Panc1 (cell line): Measurements from ENCODE around the gene SLC7A9. TPM values are rescaled to one million over a fixed set of nuclear protein-coding genes. Genes with fewer than 3 reads are reported as not detected.

Source experiments
- ATAC-seq: fragments of 200-7000 bp; cut with Tn5 transposase; 2 replicates; pipeline ENCODE4 v1.9.1; 2020; ENCODE audit warnings: mild to moderate bottlenecking, moderate library complexity
- BruUV-seq: library from RNA; stranded (reverse); fragments of 400-500 nt; replicated peaks from 2 replicates; lab custom pipeline; 2021; lab: Mats Ljungman, UMichigan
- CTCF ChIA-PET: fragments of 300-600 bp; sonication (Branson Sonifier 250); formaldehyde crosslinking; loops from one replicate; lab custom pipeline; 2022; ENCODE audit warnings: antibody characterized with exemption; lab: Charles Lee
- POLR2A ChIA-PET: fragments of 300-600 bp; sonication (Branson Sonifier 250); formaldehyde crosslinking; loops from one replicate; lab custom pipeline; 2022; ENCODE audit warnings: antibody characterized with exemption; lab: Charles Lee
- DNase-seq: peaks from one replicate; pipeline ENCODE4 v3.0.0-alpha.2; 2010; ENCODE audit warnings: low read depth, low spot score
- H3K27ac ChIP-seq: 2 replicates; pipeline ENCODE4 v1.5.1; 2011; ENCODE audit warnings: mild to moderate bottlenecking, low read length, inconsistent platforms
- H3K27me3 ChIP-seq: fragments of 200-500 bp; sonication (Bioruptor generic); 2 replicates; pipeline ENCODE4 v1.6.0; 2014; ENCODE audit warnings: low read length, inconsistent platforms; ENCODE audit not compliant: control insufficient read depth, insufficient read depth
- H3K36me3 ChIP-seq: fragments of 200-500 bp; sonication (Bioruptor generic); 2 replicates; pipeline ENCODE4 v1.5.1; 2014; ENCODE audit warnings: inconsistent platforms, mild to moderate bottlenecking, low read length, moderate library complexity; ENCODE audit not compliant: control insufficient read depth, insufficient read depth
- H3K4me1 ChIP-seq: 2 replicates; pipeline ENCODE4 v1.5.1; 2011; ENCODE audit warnings: inconsistent platforms, mild to moderate bottlenecking, low read length, moderate library complexity; ENCODE audit not compliant: control insufficient read depth, insufficient read depth
- H3K4me3 ChIP-seq, 2 experiments: 2 replicates each; pipeline ENCODE4 v1.5.1; 2011 to 2012; ENCODE audit warnings: low read depth in 2 of 2, low read length in 2 of 2, mild to moderate bottlenecking in 2 of 2, inconsistent platforms in 1 of 2, moderate library complexity in 1 of 2
- H3K9me3 ChIP-seq: fragments of 200-500 bp; sonication (Bioruptor generic); 2 replicates; pipeline ENCODE4 v1.5.1; 2014; ENCODE audit warnings: low read depth, mild to moderate bottlenecking, inconsistent platforms, low read length, moderate library complexity; ENCODE audit not compliant: control insufficient read depth, insufficient read depth
- POLR2AphosphoS5 ChIP-seq: IDR thresholded peaks from 2 replicates; pipeline ENCODE4 v1.6.1; 2012; ENCODE audit warnings: mild to moderate bottlenecking, low read depth, low read length, moderate library complexity
- SIN3A ChIP-seq: IDR thresholded peaks from 2 replicates; pipeline ENCODE4 v1.6.1; 2012; ENCODE audit warnings: low read depth, mild to moderate bottlenecking, low read length, moderate library complexity, borderline replicate concordance; ENCODE audit not compliant: insufficient read depth
- TCF7L2 ChIP-seq: IDR thresholded peaks from 2 replicates; pipeline ENCODE4 v1.6.1; 2011; ENCODE audit warnings: mild to moderate bottlenecking, low read depth, low read length, inconsistent platforms
- in situ Hi-C: cut with HindIII; loops from 2 replicates; pipeline ENCODE4 v1.10.0; 2016; ENCODE audit warnings: low sequenced_read_pairs, low pct_unique_long_range_greater_than_20kb
- intact Hi-C: fragments of 100-400 bp; cut with micrococcal nuclease; formaldehyde crosslinking; loops from one replicate; pipeline ENCODE4 v1.10.0; 2022; ENCODE audit not compliant: unreplicated experiment
- total RNA-seq: library from RNA; stranded (reverse); gene quantifications from one replicate; pipeline ENCODE4 v1.2.1, GENCODE V29; 2021; ENCODE audit not compliant: unreplicated experiment
- TF ChIP-seq, protein P1 (sequence below): fragments of 450-650 bp; IDR thresholded peaks from 2 replicates; pipeline ENCODE4 v1.5.1; 2017; ENCODE audit warnings: mild to moderate bottlenecking
- TF ChIP-seq, protein P2 (sequence below), 2 experiments: IDR thresholded peaks; 2 replicates each; pipeline ENCODE4 v1.6.1; 2011 to 2012; ENCODE audit warnings: low read depth in 2 of 2, control low read depth in 1 of 2, low read length in 1 of 2, mild to moderate bottlenecking in 1 of 2, moderate library complexity in 1 of 2; ENCODE audit not compliant: insufficient read depth in 1 of 2

The SLC7A9 gene
- total RNA-seq, 1 experiment from 2014 or later, result 0.28 TPM

DNA sequence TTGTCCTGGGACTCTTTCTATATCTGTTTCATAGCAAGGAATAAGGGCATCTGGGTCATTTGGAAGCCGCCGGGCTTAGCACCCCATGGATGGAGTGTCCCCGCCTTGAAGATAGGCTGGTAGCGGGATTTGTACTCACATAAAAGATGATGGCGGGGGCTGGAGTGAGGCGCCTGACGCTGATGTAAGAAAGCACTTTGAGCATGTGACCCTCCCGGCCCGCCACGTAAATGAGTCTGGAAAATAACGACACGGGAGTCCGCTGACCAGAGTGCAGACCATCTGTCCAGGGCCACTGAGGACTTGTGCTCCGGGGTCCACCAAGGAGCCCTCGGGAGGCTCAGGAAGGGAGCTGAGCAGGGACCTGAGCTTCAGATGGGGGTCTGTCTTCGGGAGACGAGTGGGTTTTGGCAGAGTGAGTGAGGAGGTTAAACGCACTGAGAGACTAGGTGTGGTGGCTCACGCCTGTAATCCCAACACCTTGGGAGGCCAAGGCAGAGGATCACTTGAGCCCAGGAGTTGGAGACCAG lies 25.8 kb downstream of the SLC7A9 start:
- no peaks in the 10 kb centered on the region for H3K36me3 ChIP-seq
- in situ Hi-C loops (no loop called here), intact Hi-C loops (loop anchor here (10.0 kb wide), 1 partner anchor 1691 kb away; no protein-coding TSS in a partner anchor)
- POLR2A ChIA-PET, result no interaction called here
- TF ChIP-seq TCF7L2, result no peak
- no peak overlapping the region for H3K27ac ChIP-seq
- no peaks in the 10 kb centered on the region for H3K27me3 ChIP-seq
- no peak for DNase-seq
- H3K4me1 ChIP-seq, result no peaks in the 10 kb centered on the region
- ATAC-seq, result no peak
- no peaks in the 10 kb centered on the region for H3K9me3 ChIP-seq
- no TSS peak for BruUV-seq
- CTCF ChIA-PET, result no interaction called here
- no peak overlapping the region for H3K4me3 ChIP-seq

DNA sequence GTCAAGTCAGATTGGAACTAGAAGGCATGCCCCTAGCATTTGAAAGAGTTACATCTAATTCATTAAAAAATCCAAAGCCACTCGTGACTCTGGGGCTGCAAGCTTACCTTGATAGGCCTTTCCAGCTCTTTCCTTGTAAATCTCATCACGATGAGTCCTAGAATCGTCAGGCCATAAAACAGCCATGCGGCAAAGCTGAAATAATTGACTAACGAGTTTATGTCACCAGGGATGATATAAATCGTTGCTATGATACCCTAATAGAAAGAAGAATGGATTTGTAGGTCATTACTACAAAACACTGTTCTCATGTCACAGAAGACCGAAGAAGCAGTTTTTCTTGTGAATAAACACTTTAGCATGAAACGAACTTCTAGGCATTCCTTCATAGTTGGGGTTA lies 27.5 kb downstream of the SLC7A9 start:
- ChIA-PET CTCF (no interaction called here), POLR2A (interaction anchor here (0.5 kb wide), 1 partner anchor 402 kb away, joined by 15 read pairs; no protein-coding TSS in a partner anchor)
- Histone ChIP-seq H3K27me3 (no peaks in the 10 kb centered on the region), H3K4me1 (no peaks in the 10 kb centered on the region), H3K36me3 (no peaks in the 10 kb centered on the region), H3K4me3 (no peak overlapping the region), H3K9me3 (no peaks in the 10 kb centered on the region), H3K27ac (no peak overlapping the region)
- DNase-seq, result no peak
- no TSS peak for BruUV-seq
- in situ Hi-C loops, result no loop called here
- ATAC-seq, result no peak
- TF ChIP-seq, protein P1, sequence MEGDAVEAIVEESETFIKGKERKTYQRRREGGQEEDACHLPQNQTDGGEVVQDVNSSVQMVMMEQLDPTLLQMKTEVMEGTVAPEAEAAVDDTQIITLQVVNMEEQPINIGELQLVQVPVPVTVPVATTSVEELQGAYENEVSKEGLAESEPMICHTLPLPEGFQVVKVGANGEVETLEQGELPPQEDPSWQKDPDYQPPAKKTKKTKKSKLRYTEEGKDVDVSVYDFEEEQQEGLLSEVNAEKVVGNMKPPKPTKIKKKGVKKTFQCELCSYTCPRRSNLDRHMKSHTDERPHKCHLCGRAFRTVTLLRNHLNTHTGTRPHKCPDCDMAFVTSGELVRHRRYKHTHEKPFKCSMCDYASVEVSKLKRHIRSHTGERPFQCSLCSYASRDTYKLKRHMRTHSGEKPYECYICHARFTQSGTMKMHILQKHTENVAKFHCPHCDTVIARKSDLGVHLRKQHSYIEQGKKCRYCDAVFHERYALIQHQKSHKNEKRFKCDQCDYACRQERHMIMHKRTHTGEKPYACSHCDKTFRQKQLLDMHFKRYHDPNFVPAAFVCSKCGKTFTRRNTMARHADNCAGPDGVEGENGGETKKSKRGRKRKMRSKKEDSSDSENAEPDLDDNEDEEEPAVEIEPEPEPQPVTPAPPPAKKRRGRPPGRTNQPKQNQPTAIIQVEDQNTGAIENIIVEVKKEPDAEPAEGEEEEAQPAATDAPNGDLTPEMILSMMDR, result no peak
- TF ChIP-seq SIN3A, result no peak
- no peak for TF ChIP-seq TCF7L2
- TF ChIP-seq POLR2AphosphoS5, result no peak
- TF ChIP-seq, protein P2, sequence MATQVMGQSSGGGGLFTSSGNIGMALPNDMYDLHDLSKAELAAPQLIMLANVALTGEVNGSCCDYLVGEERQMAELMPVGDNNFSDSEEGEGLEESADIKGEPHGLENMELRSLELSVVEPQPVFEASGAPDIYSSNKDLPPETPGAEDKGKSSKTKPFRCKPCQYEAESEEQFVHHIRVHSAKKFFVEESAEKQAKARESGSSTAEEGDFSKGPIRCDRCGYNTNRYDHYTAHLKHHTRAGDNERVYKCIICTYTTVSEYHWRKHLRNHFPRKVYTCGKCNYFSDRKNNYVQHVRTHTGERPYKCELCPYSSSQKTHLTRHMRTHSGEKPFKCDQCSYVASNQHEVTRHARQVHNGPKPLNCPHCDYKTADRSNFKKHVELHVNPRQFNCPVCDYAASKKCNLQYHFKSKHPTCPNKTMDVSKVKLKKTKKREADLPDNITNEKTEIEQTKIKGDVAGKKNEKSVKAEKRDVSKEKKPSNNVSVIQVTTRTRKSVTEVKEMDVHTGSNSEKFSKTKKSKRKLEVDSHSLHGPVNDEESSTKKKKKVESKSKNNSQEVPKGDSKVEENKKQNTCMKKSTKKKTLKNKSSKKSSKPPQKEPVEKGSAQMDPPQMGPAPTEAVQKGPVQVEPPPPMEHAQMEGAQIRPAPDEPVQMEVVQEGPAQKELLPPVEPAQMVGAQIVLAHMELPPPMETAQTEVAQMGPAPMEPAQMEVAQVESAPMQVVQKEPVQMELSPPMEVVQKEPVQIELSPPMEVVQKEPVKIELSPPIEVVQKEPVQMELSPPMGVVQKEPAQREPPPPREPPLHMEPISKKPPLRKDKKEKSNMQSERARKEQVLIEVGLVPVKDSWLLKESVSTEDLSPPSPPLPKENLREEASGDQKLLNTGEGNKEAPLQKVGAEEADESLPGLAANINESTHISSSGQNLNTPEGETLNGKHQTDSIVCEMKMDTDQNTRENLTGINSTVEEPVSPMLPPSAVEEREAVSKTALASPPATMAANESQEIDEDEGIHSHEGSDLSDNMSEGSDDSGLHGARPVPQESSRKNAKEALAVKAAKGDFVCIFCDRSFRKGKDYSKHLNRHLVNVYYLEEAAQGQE (IDR thresholded peaks at IDR 0.05; ENCODE audit: insufficient read depth in 1 of 2, low read depth in 2 of 2, low read length in 1 of 2), result no peak
- intact Hi-C loops, result loop anchor here (10.0 kb wide), 1 partner anchor 1693 kb away; no protein-coding TSS in a partner anchor

DNA sequence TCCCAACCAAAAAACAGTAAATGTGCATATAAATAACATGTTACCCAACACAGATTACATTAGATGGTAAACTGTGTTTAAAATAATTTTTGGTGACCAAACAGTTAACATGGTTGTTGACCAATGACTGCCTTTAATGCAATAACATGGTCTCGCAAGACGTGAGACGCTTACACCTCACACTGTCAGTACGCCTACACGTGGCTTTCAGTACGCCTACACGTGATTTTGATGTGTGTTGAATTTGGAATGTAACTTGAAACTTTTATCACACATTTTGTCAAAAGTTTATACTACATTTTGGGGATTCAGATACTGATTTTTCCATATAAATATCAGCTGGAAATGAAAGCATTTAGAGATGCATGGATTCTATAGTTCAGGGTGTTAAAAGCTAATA lies 32.0 kb downstream of the SLC7A9 start:
- Histone ChIP-seq H3K36me3 (no peaks in the 10 kb centered on the region), H3K4me3 (no peak overlapping the region), H3K4me1 (no peaks in the 10 kb centered on the region), H3K27me3 (no peaks in the 10 kb centered on the region), H3K27ac (no peak overlapping the region), H3K9me3 (no peaks in the 10 kb centered on the region)
- no TSS peak for BruUV-seq
- intact Hi-C loops (no loop called here), in situ Hi-C loops (no loop called here)
- TF ChIP-seq, protein P1, result no peak
- TF ChIP-seq TCF7L2 (no peak), SIN3A (no peak), POLR2AphosphoS5 (no peak)
- TF ChIP-seq, protein P2 (IDR thresholded peaks at IDR 0.05; ENCODE audit: insufficient read depth in 1 of 2, low read depth in 2 of 2, low read length in 1 of 2), result no peak
- ChIA-PET CTCF (no interaction called here), POLR2A (no interaction called here)
- DNase-seq (no peak), ATAC-seq (no peak)
